NCI-H2196 (cell line): ENCODE data around the gene CPM.
"Not testable (repeated sequence)": the region's sequence is repeated elsewhere in the genome, so short reads cannot be mapped to it uniquely, and the experiment has no call there.

ENCODE experiments used
- DNase-seq: peaks from one replicate; lab custom pipeline; 2025; ENCODE audit not compliant: unreplicated experiment; lab: John Stamatoyannopoulos, UW

CPM gene

DNA sequence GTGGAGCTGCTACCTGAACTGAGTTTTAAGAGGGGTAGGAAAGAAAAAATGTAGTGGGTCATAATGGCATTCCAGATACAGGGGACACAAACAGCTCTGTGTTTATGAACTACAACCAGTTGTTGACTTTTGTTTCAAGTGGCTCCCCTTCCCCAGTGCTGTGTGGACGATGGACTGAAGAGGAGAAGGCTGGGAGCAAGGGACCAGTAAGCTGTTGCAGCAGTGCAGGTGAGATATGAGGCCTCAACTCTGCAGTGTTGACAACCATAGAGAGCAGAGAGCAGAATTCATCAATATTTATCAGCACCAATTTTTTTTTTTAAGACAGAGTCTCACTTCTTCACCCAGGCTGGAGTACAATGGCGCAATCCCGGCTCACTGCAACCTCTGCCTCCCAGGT, 78.4 kb downstream of the CPM start:
- DNase-seq, result no peak

DNA sequence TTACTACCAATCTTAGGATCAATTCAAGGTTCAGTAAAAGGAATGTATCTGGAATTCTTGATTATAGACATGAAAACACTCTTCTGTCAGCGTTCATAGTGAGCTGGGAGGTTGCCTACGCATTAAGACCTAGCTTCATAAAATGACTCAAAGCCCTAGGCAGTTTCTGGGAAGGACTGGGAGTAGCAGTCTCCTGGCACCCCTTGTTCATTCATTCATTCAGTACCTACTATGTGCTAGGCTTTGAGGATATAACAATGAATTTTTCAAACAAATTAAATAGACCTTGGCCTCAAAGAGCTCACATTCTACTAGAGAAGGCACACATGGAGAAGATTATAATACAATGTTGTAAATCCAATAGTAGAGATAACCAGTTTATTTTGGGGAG, 78.9 kb downstream of the CPM start:
- DNase-seq, result no peak

DNA sequence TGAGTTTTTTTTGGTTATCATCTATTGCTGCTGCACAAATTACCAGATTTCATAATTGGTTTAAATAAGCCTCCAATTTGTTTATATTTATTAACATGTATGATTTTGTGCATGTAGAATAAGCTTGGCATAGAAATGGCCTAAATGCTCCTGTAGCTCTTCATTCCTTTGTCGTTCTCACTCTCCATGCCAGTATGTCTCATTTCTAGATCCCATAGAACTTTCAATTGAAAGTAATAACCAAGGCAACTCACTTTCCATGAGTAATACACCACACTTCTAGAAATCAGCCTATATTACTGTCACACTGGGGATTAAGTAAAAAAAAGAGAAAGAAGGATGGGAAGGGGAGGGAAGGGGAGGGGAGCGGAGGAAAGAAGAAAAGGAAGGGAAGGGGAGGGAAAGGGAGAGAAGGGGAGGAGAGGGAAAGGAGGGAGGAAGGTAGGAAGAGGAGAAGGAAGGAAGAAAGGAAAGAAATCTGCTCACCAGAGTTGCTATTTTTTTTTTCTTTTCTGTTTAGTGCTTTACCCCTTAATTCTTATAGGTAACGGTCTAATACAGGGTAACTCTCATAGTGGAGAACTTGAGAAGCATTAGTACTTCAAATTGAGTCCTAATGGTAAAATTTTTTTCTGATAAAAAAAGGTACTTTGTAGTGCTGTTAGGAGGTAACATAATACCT, 79.4 kb downstream of the CPM start:
- no peak for DNase-seq

DNA sequence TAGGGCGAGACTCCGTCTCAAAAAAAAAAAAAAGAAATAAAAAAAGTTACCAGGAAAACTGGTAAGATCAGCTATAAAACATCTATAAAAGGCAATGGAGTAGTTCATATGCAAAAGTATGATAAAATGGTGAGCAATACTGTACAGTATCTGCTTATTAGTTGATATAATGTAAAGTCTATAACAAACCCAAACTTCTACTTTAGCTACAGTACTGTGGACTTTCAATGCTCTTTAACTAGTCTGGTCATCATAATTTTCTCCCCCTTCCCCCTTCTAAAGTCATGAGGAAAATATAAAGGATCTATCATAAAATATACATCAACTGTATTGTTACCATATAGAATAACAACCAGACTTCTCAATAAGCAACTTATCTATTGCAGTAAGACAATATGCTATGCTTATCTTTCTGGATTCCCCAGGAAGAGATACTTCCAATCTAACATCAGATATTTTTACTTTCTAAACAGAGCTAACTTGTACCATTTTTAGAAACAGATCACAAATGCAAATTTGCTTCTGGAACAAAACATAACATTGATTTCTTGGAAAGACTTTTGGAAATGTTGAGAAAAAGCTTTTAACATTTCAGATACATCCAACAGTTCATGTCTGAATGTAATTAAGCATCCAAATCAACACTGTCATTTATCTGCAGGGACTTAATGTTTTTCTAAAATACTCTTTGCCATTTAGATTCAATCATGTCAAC, 81.2 kb downstream of the CPM start:
- no peak for DNase-seq

- DNase-seq, result no peak
Observed at GRCh38 chr12:68850390-68850789, 82.6 kb downstream of the CPM start.

DNA sequence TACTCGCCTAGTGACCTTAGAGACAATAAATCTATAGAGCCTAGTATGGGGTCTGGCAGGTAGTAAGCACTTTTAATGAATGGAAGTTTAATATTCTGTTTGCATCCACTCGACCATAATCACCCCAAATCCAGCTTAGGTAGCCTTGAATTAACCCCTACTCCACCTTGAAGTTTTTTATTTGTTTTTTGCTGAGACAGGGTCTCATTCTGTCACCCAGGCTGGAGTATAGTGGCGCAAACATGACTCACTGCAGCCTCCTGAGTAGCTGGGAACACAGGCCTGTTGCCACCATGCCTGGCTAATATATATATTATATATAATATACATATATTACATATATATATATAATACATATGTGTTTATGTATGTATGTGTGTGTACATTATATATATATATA, 86.2 kb downstream of the CPM start:
- DNase-seq, result no peak

DNA sequence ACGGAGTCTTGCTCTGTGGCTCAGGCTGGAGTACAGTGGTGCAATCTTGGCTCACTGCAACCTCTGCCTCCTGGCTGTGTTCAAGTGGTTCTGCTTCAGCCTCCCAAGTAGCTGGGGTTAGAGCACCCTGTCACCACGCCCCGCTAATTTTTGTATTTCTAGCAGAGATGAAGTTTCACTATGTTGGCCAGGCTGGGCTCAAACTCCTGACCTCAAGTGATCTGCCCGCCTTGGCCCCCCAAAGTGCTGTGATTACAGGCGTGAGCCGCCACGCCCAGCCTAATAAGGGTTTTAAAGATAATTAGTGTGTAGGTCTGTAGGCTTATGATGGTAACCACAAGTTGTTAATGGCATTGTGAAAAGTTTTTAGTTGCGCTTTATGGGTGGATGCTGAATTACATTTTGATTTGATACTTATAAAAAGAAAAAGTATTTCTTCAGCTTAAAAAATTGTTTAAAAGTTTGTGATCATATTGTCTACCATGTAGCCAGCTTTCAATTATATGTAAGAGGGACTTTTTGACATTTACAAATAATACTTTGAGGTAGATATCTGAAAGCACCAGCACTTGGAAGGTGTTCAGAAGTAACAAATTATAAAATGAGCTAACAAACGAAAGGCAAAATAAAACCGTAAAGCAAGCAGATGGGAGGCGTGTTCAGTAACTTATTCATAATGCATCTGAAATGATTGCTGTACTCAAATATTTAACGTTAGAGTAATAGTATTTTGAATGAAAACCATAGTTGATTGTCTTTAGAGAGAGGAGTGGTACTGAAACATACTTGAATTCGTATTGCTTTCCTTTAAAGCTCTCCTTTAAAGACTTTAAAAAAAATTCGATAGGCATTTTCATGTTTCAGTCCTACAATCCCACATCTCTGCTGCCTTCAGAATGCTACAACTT, 87.9 kb downstream of the CPM start:
- DNase-seq, result no peak

- no peak for DNase-seq
Observed at GRCh38 chr12:68844318-68844745, 88.6 kb downstream of the CPM start.

GRCh38 chr12:68842784-68843567, 90.0 kb downstream of the CPM start:
- DNase-seq, result no peak

DNA sequence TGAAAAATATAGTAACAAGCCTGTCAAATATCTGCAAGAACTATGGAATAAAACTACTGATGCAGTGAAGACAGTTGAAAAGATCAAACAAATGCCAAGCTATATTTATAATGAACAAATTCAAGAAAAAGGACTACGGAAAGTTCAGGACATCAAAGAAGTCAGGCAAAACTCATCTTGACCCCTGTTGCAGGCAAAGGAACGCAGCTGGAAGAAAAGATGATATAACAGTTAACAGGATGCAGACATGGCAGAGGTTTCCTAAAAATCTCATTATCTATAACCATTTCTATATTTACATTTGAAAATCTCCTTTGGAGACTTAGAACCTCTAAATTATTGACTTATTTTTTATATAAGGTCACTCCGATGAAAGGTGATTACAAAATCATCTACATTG, 90.8 kb downstream of the CPM start:
- DNase-seq, result no peak

GRCh38 chr12:68841717-68842116, 91.3 kb downstream of the CPM start:
- no peak for DNase-seq

DNA sequence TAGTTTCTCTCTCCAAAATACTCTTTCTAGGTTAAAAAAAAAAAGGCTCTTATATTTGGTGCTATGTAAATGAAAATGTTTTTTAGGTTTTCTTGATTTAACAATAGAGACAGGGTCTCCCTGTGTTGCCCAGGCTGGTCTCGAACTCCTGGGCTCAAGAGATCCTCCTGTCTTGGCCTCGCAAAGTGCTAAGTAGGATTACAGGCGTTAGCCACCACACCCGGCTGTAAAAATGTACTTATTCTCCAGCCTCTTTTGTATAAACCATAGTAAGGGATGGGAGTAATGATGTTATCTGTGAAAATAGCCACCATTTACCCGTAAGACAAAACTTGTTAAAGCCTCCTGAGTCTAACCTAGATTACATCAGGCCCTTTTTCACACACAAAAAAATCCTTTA, 91.8 kb downstream of the CPM start:
- DNase-seq, result not testable (repeated sequence)

DNA sequence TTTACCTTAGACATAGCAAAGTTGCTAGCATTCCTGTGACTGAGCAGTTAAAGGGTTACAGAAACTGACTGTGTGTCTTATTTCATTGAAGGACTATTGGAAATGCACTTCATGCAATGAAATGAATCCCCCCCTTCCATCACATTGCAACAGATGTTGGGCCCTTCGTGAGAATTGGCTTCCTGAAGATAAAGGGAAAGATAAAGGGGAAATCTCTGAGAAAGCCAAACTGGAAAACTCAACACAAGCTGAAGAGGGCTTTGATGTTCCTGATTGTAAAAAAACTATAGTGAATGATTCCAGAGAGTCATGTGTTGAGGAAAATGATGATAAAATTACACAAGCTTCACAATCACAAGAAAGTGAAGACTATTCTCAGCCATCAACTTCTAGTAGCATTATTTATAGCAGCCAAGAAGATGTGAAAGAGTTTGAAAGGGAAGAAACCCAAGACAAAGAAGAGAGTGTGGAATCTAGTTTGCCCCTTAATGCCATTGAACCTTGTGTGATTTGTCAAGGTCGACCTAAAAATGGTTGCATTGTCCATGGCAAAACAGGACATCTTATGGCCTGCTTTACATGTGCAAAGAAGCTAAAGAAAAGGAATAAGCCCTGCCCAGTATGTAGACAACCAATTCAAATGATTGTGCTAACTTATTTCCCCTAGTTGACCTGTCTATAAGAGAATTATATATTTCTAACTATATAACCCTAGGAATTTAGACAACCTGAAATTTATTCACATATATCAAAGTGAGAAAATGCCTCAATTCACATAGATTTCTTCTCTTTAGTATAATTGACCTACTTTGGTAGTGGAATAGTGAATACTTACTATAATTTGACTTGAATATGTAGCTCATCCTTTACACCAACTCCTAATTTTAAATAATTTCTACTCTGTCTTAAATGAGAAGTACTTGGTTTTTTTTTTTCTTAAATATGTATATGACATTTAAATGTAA, 93.5 kb downstream of the CPM start:
- DNase-seq, result no peak

DNA sequence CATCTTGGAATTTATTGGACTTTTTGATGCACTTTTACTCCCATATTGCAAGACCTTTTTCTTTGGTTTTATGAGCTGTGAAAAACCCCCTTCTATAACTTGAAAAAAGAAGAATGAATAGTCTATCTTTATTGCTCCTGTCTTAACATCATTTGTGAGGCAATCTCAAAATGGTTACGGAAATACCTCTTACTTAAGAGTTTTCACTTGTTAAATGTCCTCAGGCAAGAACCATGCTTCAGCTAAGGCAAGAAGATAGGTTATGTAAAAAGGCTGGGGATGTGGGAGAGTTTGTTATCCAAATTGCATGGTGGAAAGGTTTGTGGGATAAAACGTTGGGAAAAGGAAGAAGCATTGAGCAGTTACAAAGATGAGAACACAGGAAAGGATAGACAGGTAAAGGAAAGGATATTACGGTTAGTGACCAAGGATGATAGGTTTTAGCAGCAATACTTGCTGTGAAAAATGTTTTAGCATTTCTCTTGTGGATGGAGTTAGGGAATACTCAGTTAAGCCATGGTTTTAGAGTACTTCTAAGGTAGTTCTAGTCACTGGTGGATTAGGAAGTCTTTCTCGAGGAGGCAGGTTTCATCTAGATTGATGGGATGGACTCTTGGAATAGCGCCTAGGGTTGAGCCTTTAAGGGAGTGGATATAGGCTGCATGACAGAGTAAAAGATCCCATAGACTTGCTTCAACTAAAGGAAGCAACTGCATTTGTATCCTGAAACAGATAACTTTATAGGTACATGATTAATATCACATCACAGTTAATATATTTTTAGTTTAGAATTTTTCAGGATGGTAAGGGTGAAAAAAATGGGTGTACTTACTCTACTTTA, 94.7 kb downstream of the CPM start:
- no peak for DNase-seq

- no peak for DNase-seq
Observed at GRCh38 chr12:68837215-68837614, 95.8 kb downstream of the CPM start.

- no peak for DNase-seq
Observed at GRCh38 chr12:68835333-68835908, 97.5 kb downstream of the CPM start.

DNA sequence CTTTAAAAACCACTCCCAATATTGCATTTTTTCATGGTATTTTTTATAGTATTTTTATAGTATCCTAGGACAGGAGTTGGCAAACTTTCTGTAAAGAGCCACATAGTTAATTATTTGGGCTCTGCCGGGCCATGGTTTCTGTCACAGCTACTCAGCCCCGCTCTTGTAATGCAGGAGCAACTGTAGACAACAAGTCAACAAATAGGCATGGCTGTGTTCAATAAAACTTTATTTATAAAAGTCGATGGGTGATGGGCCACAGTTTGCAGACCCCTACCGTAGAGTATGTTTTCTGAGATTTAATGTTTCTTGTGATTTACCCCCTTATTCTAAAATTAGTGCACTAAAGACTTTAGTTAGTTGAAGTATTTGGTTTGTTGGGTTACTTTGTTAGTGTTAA, 99.5 kb downstream of the CPM start:
- no peak for DNase-seq

DNA sequence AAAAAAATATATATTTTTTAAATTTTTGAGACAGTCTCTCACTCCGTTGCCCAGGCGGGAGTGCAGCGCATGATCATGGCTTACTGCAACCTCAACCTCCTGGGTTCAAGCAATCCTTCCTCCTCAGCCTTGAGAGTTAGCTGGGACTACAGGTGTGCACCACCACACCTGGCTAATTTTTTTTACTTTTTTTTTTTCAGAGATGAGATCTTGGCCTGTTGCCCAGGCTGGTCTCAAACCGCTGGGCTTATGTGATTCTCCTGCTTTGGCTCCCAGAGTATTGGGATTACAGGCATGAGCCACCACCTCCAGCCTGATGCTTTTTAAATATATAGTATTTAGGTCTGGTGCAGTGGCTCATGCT, 100.5 kb downstream of the CPM start:
- peak; percentile 12 for DNase-seq
